Body of pancreas (tissue), 4 donors: ENCODE data around the gene PITPNC1. TPM values are rescaled to one million over a fixed set of nuclear protein-coding genes. Genes with fewer than 3 reads are reported as not detected.

Experiments used
- ATAC-seq: fragments of 150-250 bp; one replicate; pipeline ENCODE4 v1.9.1; 2016
- DNase-seq, 4 donors: peaks; one replicate each; pipeline ENCODE4 v3.0.0-alpha.2; 2019
- H3K27ac ChIP-seq, 4 donors: fragments of 200-600 bp; sonication (generic); 1 replicate in 3 of 4; 2 replicates in 1 of 4; pipeline versions ENCODE4 v1.5.1 to v1.6.1; 2016 to 2019; ENCODE audit warnings: mild to moderate bottlenecking in 1 of 4, mixed read lengths in 1 of 4, moderate library complexity in 1 of 4
- H3K27me3 ChIP-seq, 2 donors: fragments of 200-600 bp; sonication (generic); one replicate each; pipeline ENCODE4 v1.6.0; 2016; ENCODE audit warnings: mild to moderate bottlenecking in 1 of 2
- H3K36me3 ChIP-seq, 2 donors: fragments of 200-600 bp; sonication (generic); replicated peaks in 1 of 2; 2 replicates each; pipeline ENCODE4 v1.5.1; 2016; ENCODE audit warnings: low read depth in 2 of 2; ENCODE audit not compliant: insufficient read depth in 1 of 2
- H3K4me1 ChIP-seq: fragments of 200-600 bp; sonication (generic); one replicate; pipeline ENCODE4 v1.6.0; 2016
- H3K4me3 ChIP-seq, 2 donors: fragments of 200-600 bp; sonication (generic); 1 replicate in 1 of 2; 2 replicates in 1 of 2; pipeline ENCODE4 v1.5.1; 2016 to 2019
- H3K9me3 ChIP-seq, 3 donors: fragments of 200-600 bp; sonication (generic); 1 replicate in 2 of 3; 2 replicates in 1 of 3; pipeline ENCODE4 v1.5.1; 2016
- POLR2A ChIP-seq, 3 donors: fragments of 450-650 bp; IDR thresholded peaks; one replicate each; pipeline ENCODE4 v1.6.1; 2016; ENCODE audit warnings: antibody characterized with exemption in 3 of 3, mild to moderate bottlenecking in 2 of 3
- WGBS, 2 donors: methylation state at CpG; one replicate each; pipeline ENCODE4 v1.1.5; 2017; 5-methylcytosine and 5-hydroxymethylcytosine counted together
- intact Hi-C: fragments of 100-400 bp; cut with DNase I; formaldehyde crosslinking; loops from one replicate; pipeline ENCODE4 v1.15.1; 2023
- total RNA-seq, 2 donors: library from RNA; depleted of rRNA; stranded (reverse); fragments of >200 nt; gene quantifications; one replicate each; pipeline ENCODE4 v1.1.0, GENCODE V29; 2016
- TF ChIP-seq, protein P1 (sequence below), 7 experiments: fragments of 450-650 bp in 4 of 7; fragments of 200-600 bp in 3 of 7; sonication (generic) in 3 of 7; IDR thresholded peaks; one replicate each; pipeline ENCODE4 v1.5.1; 2016 to 2019; ENCODE audit warnings: antibody characterized with exemption in 7 of 7

The PITPNC1 gene
- total RNA-seq, 2 donors from 2014 or later, result 11.9 to 17.5 TPM

DNA sequence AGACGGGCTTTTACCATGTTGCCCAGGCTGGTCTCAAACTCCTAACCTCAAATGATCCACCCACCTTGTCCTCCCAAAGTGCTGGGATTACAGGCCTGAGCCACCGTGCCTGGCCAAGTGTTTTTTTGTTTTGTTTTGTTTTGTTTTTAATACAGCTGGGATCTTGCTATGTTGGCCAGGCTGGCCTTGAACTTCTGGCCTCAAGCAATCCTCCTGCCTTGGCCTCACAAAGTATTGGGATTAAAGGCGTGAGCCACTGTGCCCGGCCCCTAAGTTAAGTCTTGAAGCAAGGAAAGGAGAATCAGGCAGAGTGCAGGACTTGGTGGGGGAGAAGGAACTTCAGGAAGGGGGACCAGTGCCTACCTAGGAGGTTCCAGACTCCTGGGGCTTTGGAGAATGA lies 288.9 kb downstream of the PITPNC1 start:
- 89 to 92% methylated on average over 4 of the region's 4 CpGs for WGBS, 2 donors
- no peak for DNase-seq
- H3K36me3 ChIP-seq, result no peaks in the 10 kb centered on the region
- H3K4me1 ChIP-seq, result no peaks in the 10 kb centered on the region
- intact Hi-C loops, result no loop called here
- H3K27me3 ChIP-seq, result no peaks in the 10 kb centered on the region
- no peaks in the 10 kb centered on the region for H3K9me3 ChIP-seq
- no peak overlapping the region for H3K4me3 ChIP-seq
- H3K27ac ChIP-seq, result no peak overlapping the region
- ATAC-seq, result no peak
- TF ChIP-seq POLR2A (IDR thresholded peaks at IDR 0.05), result no peak
- TF ChIP-seq, protein P1, sequence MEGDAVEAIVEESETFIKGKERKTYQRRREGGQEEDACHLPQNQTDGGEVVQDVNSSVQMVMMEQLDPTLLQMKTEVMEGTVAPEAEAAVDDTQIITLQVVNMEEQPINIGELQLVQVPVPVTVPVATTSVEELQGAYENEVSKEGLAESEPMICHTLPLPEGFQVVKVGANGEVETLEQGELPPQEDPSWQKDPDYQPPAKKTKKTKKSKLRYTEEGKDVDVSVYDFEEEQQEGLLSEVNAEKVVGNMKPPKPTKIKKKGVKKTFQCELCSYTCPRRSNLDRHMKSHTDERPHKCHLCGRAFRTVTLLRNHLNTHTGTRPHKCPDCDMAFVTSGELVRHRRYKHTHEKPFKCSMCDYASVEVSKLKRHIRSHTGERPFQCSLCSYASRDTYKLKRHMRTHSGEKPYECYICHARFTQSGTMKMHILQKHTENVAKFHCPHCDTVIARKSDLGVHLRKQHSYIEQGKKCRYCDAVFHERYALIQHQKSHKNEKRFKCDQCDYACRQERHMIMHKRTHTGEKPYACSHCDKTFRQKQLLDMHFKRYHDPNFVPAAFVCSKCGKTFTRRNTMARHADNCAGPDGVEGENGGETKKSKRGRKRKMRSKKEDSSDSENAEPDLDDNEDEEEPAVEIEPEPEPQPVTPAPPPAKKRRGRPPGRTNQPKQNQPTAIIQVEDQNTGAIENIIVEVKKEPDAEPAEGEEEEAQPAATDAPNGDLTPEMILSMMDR (IDR thresholded peaks at IDR 0.05), result no peak

DNA sequence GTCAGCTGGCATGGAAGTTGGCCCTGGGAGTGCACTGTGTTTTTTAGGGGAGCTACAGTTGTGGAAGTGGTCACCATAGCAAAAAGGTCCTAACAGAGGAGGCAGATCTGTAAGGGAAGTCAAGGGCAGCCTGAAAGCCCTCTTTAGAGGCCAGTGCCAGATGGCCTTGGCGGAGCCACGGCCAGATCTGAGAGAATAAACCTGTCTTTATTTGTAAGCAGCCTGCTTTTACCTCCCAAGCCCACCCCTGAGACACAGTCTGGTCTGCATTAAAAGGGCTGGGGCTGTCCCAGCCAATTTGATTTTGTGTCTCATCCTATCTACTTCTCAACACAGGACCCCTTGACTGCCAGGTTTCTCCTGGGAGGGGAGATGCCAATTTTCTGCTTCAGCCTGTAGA lies 289.6 kb downstream of the PITPNC1 start:
- TF ChIP-seq, protein P1 (IDR thresholded peaks at IDR 0.05), result no peak
- no peak for TF ChIP-seq POLR2A (IDR thresholded peaks at IDR 0.05)
- no peak overlapping the region for H3K4me3 ChIP-seq
- ATAC-seq (no peak), DNase-seq (no peak)
- no peaks in the 10 kb centered on the region for H3K27me3 ChIP-seq
- no peak overlapping the region for H3K27ac ChIP-seq
- H3K4me1 ChIP-seq, result peaks cover 5% of the 10 kb centered on the region
- H3K36me3 ChIP-seq, result no peaks in the 10 kb centered on the region
- H3K9me3 ChIP-seq, result no peaks in the 10 kb centered on the region
- WGBS, 2 donors, result 83 to 85% methylated on average over 2 of the region's 2 CpGs
- intact Hi-C loops, result no loop called here

DNA sequence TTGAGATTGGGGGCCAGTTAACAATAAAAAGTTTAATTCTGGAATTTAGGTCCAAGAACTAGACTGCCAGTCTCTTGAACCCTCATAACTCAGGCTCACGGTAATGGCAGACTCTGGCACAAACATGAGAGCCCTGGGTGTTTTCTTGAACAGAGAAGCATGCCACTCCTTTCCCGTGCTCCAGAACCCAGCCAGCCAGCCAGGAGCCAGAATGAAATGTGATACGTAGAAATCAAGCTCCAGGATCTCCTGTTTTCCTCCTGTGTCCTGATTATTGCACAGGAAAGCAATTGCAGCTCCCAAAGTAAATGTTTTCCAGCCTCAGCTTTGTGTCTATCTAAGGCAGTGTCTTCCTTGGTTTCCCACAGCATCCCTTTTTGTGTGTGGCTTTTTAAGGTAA lies 294.4 kb downstream of the PITPNC1 start:
- no peak for TF ChIP-seq POLR2A (IDR thresholded peaks at IDR 0.05)
- TF ChIP-seq, protein P1 (IDR thresholded peaks at IDR 0.05), result no peak
- no peaks in the 10 kb centered on the region for H3K36me3 ChIP-seq
- DNase-seq (no peak), ATAC-seq (no peak)
- H3K4me1 ChIP-seq, result peaks cover 6% of the 10 kb centered on the region
- 12 to 38% methylated on average over 3 of the region's 3 CpGs for WGBS, 2 donors
- H3K27me3 ChIP-seq, result no peaks in the 10 kb centered on the region
- intact Hi-C loops, result no loop called here
- H3K27ac ChIP-seq, result peak overlapping the region in 1 of 4 donors; percentile 28
- no peaks in the 10 kb centered on the region for H3K9me3 ChIP-seq
- no peak overlapping the region for H3K4me3 ChIP-seq

DNA sequence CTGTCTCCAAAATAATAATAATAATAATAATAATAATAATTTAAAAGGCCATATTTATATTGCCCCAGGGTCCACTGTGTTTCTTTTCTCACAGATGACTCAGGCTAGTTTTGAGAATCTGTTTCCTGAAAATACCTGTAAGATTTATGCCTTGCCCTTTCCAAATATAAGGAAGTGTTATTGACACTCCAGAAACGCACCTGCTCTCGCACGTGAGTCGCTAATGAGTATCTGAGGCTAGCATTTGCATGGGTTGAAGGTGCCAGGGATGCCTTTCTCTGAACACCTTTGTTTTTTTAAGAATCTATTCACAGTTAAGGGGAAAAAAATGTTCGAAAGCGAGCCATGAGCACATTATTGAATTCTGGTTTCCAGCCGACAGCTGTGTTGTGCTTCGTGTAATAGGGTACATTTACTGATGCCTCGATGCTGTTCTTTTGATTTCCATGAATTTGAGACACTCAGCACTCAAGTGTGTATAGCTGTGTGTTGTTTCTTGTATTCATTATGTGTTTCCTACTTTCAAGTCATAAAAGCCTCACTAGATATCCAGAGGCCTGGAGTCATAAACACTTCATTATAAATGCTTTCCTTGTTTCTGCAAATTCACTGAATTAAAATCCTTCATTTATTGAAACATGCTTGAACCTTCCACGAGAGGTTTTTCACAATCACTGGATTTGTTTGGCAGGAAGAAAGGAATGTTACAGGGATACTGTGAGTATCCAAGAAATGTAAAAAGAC lies 295.7 kb downstream of the PITPNC1 start:
- Histone ChIP-seq H3K4me3 (no peak overlapping the region), H3K9me3 (no peaks in the 10 kb centered on the region), H3K36me3 (no peaks in the 10 kb centered on the region), H3K27ac (peak overlapping the region in 1 of 4 donors; percentile 4), H3K27me3 (no peaks in the 10 kb centered on the region), H3K4me1 (peaks cover 16% of the 10 kb centered on the region)
- WGBS, 2 donors, result 74 to 80% methylated on average over 10 of the region's 10 CpGs
- ATAC-seq (no peak), DNase-seq (peak in 3 of 4 donors; percentile 20 to 29 (median 21))
- intact Hi-C loops, result no loop called here
- TF ChIP-seq POLR2A (IDR thresholded peaks at IDR 0.05), result no peak
- TF ChIP-seq, protein P1 (IDR thresholded peaks at IDR 0.05), result no peak

DNA sequence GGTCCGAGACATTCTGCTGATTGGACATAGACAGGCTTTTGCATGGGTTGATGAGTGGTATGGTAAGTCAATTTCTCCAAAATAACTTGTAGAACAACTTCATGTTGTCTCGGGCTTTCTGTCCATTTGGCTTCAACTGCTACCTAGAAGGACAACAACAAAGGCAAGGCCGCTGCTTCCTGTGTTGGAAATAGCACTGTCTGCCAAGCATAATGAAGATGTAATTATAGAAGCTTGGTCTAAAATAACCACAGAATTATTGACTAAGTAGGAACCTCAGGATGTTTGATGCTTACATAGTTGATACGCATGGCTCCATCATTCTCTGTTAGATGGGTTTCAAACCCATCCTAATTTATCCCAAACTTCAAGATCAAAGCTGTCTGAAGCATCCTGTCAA lies 298.4 kb downstream of the PITPNC1 start:
- no peaks in the 10 kb centered on the region for H3K9me3 ChIP-seq
- peaks cover 16% of the 10 kb centered on the region for H3K4me1 ChIP-seq
- no peaks in the 10 kb centered on the region for H3K36me3 ChIP-seq
- ATAC-seq (no peak), DNase-seq (no peak)
- intact Hi-C loops, result no loop called here
- 87 to 95% methylated on average over 4 of the region's 4 CpGs for WGBS, 2 donors
- TF ChIP-seq, protein P1 (IDR thresholded peaks at IDR 0.05), result no peak
- no peak for TF ChIP-seq POLR2A (IDR thresholded peaks at IDR 0.05)
- no peak overlapping the region for H3K27ac ChIP-seq
- H3K27me3 ChIP-seq, result no peaks in the 10 kb centered on the region
- no peak overlapping the region for H3K4me3 ChIP-seq
